ENCODE measurements around the gene ZNF14.
"Not testable (repeated sequence)": the region's sequence is repeated elsewhere in the genome, so short reads cannot be mapped to it uniquely, and the experiment has no call there.

Gene ZNF14

GRCh38 chr19:19774354-19775033 lies 41.6 kb upstream of the ZNF14 start:
- H3K4me3 ChIP-seq (ENCODE audit: low read depth, low read length) = no peak overlapping the region
- in situ Hi-C loops (cut with HindIII; ENCODE audit: low sequenced_read_pairs) = no loop called here
- no peak for TF ChIP-seq CTCF (IDR thresholded peaks at IDR 0.05; ENCODE audit: low read depth, low read length)
- DNase-seq (ENCODE audit: low read depth, low spot score) = no peak

DNA sequence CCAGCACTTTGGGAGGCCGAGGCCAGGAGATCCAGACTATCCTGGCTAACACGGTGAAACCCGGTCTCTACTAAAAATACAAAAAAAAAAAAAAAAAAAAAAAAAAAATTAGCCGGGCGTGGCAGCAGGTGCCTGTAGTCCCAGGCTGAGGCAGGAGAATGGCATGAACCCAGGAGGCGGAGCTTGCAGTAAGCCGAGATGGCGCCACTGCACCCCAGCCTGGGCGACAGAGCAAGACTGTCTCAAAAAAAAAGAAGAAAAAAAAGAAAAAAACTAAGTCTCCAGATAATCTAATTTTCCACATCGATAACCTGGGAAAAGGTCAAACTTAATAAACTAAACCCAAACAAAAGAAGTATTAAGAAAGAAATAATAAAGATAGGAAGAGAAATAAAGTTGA lies 39.1 kb upstream of the ZNF14 start:
- DNase-seq (ENCODE audit: low read depth, low spot score); in situ Hi-C loops (cut with HindIII; ENCODE audit: low sequenced_read_pairs); H3K4me3 ChIP-seq (ENCODE audit: low read depth, low read length): not testable (repeated sequence)

DNA sequence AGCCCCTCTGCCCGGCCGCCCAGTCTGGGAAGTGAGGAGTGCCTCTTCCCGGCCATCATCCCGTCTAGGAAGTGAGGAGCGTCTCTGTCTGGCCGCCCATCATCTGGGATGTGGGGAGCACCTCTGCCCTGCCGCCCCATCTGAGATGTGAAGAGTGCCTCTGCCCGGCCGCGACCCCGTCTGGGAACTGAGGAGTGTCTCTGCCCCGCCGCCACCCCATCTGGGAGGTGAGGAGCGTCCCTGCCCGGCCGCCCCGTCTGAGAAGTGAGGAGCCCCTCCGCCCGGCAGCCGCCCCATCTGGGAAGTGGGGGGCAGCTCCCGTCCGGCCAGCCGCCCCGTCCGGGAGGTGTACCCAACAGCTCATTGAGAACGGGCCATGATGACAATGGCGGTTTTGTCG lies 37.1 kb upstream of the ZNF14 start:
- in situ Hi-C loops (cut with HindIII; ENCODE audit: low sequenced_read_pairs); DNase-seq (ENCODE audit: low read depth, low spot score); H3K4me3 ChIP-seq (ENCODE audit: low read depth, low read length): not testable (repeated sequence)

DNA sequence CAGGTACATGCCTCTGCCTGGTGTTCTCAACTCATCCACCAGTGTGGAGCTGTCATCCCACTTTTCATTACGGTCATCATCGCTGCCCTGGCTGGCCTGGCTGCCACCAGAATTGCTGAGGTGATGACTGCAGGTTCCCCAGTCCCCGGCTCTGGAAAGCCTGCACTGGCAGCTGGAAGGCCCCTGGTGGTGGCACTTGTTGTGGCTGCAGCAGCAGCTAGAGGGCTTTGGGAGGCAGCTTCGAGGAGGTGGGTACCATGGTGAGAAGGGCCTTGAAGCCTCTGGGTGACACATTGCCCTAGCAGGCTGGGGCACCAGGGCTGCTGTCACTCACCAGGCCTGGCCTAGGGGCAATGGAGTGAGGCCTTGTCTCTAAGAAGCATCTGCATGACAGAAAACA lies 25.3 kb upstream of the ZNF14 start:
- in situ Hi-C loops (cut with HindIII; ENCODE audit: low sequenced_read_pairs) = no loop called here
- H3K4me3 ChIP-seq (ENCODE audit: low read depth, low read length) = no peak overlapping the region
- DNase-seq (ENCODE audit: low read depth, low spot score) = no peak
- TF ChIP-seq CTCF (IDR thresholded peaks at IDR 0.05; ENCODE audit: low read depth, low read length) = no peak

DNA sequence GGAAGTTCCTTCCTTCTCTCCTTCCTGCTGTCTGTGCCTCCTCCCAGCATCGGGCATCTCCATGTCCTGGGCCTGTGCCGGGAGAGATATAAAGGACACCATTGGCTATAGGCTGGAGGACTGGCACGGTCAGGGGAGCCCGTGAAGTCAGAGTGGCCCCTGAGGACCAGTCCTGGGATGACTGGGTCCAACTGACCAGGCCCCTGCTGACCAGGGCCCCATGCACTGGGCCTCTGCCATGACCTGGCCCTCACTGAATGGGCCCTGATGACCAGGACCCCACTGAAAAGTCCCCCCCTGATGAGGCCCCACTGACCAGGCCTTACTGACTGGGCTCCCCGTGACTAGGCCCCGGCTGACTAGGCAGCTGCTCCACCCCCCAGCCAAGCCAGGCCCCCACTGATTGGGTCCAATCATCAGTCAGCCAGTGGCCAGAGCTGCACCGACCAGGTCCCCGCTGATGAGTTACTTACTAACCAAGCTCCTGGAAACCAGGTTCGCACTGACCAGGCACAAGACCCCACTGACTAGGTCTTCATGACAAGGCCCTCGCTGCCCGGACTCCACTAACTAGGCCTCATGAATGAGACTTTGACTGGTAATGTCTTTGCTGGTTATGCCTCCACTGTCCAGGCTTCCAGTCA lies 20.0 kb upstream of the ZNF14 start:
- in situ Hi-C loops (cut with HindIII; ENCODE audit: low sequenced_read_pairs) = no loop called here

DNA sequence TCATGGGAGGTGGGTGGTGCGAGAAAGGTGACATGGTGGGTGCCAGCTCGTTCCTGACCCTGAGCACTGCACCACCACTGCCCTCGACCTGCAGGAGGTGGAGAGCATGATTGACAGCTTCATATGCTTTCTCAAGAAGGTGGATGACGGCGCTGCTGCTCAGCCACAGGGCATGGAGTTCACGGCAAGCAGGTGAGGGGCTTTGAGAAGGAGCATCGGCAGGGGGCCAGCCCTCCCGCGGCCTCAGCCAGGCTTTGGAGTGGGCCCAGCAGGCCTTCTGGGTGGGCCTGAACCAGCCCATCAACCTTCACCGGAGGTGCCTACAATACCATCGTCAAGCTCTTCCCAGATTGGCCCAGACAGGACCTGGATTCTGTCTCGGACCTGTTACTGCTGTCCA lies 18.9 kb upstream of the ZNF14 start:
- no peak overlapping the region for H3K4me3 ChIP-seq (ENCODE audit: low read depth, low read length)
- no peak for DNase-seq (ENCODE audit: low read depth, low spot score)
- TF ChIP-seq CTCF (IDR thresholded peaks at IDR 0.05; ENCODE audit: low read depth, low read length) = no peak
- in situ Hi-C loops (cut with HindIII; ENCODE audit: low sequenced_read_pairs) = no loop called here

More for the DNA sequence above, 20.0 kb upstream of the ZNF14 start:
- H3K4me3 ChIP-seq (ENCODE audit: low read depth, low read length) = no peak overlapping the region
- no peak for TF ChIP-seq CTCF (IDR thresholded peaks at IDR 0.05; ENCODE audit: low read depth, low read length)
- DNase-seq (ENCODE audit: low read depth, low spot score) = no peak

DNA sequence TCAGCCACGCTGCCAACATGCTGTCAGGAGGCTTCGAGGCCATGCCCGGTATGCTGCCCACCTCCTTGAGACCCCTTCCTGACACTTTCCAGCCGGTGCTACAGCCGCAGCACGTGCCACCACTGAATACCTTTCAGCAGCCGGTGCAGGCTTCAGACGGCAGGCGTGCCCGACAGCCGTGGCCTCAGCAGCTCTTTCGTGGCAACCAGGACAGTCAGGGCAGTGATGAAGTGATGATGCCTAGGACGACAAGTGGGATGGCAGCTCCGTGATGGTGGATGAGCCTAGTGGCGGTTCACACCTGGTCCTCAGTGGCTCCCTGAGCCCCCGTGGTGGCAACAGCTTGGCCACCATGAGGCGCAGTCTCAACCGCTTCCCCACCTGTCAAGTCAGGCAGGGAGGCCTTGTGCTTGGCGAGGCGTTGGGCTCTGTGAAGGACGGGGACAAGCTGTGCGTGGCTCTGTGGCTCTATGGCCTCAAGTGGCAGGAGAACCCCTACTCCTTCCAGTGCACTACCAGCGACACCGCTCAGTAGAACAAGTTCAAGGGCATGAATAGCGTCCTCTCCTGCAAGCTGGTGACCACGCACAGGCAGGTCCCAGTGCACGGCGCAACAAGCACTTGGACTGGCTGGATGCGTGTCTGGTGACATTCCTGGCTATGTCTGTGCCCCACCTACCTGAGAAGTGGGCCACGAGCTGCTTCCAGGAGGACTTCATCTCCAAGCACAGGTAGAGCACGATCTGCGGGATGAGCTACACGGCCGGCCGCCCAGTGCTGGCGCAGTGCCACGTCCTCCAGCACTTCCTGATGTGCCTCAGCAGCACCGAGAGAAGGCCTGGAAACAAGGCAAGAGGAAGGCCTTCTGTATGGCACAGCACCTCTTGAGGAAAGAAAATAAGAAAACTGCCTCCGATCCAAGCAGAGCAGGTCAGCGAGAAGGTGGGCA lies 18.2 kb upstream of the ZNF14 start:
- in situ Hi-C loops (cut with HindIII; ENCODE audit: low sequenced_read_pairs) = no loop called here
- TF ChIP-seq CTCF (IDR thresholded peaks at IDR 0.05; ENCODE audit: low read depth, low read length) = no peak
- H3K4me3 ChIP-seq (ENCODE audit: low read depth, low read length) = no peak overlapping the region
- DNase-seq (ENCODE audit: low read depth, low spot score) = no peak

Measured in astrocyte of the spinal cord (primary cell).